GM23248 (cell line): ENCODE results near the gene PSMD14.
"Not testable (repeated sequence)": the region's sequence is repeated elsewhere in the genome, so short reads cannot be mapped to it uniquely, and the experiment has no call there.

ENCODE experiments used
- EZH2 ChIP-seq: fragments of 200-600 bp; sonication (generic); IDR thresholded peaks from 2 replicates; pipeline ENCODE4 v1.6.1; 2018; ENCODE audit warnings: antibody characterized with exemption, mild to moderate bottlenecking; ENCODE audit not compliant: insufficient read depth, poor library complexity, severe bottlenecking
- EZH2phosphoT487 ChIP-seq: fragments of 200-600 bp; sonication (generic); IDR thresholded peaks from 2 replicates; pipeline ENCODE4 v1.6.1; 2018; ENCODE audit warnings: antibody characterized with exemption, moderate library complexity, mild to moderate bottlenecking, low read depth; ENCODE audit not compliant: insufficient read depth

GRCh38 chr2:161280906-161281323 is 27.3 kb upstream of the PSMD14 start:
- not testable (repeated sequence) for TF ChIP-seq EZH2, EZH2phosphoT487
